Measurements from ENCODE around the gene AQP6.

GRCh38 chr12:49943625-49943960 lies 29.2 kb upstream of the AQP6 start:
- no peak for TF ChIP-seq ZBTB21 (CRISPR knock-in tag; IDR thresholded peaks at IDR 0.05; ENCODE audit: borderline replicate concordance)
- TF ChIP-seq FOXP1 (CRISPR knock-in tag; IDR thresholded peaks at IDR 0.05; ENCODE audit: borderline replicate concordance) = no peak
- TF ChIP-seq GABPB1 (CRISPR knock-in tag; IDR thresholded peaks at IDR 0.05) = no peak
- no peak for TF ChIP-seq ATF6 (CRISPR knock-in tag; IDR thresholded peaks at IDR 0.05)
- TF ChIP-seq CTCF (IDR thresholded peaks at IDR 0.05) = no peak
- TF ChIP-seq MAX (CRISPR knock-in tag; IDR thresholded peaks at IDR 0.05) = no peak
- TF ChIP-seq NFYB (CRISPR knock-in tag; conservative IDR thresholded peaks at IDR 0.05; ENCODE audit: low read depth) = no peak

Data from WTC11 (cell line).